H1 (cell line): Measurements from ENCODE around the gene BAZ1B. TPM values are rescaled to one million over a fixed set of nuclear protein-coding genes. Genes with fewer than 3 reads are reported as not detected.

Experiments used
- CTCF ChIA-PET: fragments of 300-600 bp; sonication (Branson Sonifier 250); formaldehyde crosslinking; loops from one replicate; lab custom pipeline; 2021; ENCODE audit not compliant: partially characterized antibody; lab: Charles Lee
- POLR2A ChIA-PET: fragments of 300-600 bp; sonication (Branson Sonifier 250); formaldehyde crosslinking; loops from one replicate; lab custom pipeline; 2021; ENCODE audit warnings: inconsistent platforms; ENCODE audit not compliant: partially characterized antibody; lab: Charles Lee
- DNase-seq, 2 experiments: peaks; one replicate each; pipeline versions ENCODE4 v3.0.0 to v3.0.0-alpha.2; 2010 to 2022; ENCODE audit warnings: low spot score in 2 of 2, low read depth in 1 of 2, mixed read lengths in 1 of 2
- FAIRE-seq: peaks from 2 replicates; lab custom pipeline; 2011; peaks lifted over from hg19 to GRCh38; lab: Jason Lieb, UNC
- H2AFZ ChIP-seq: 2 replicates; pipeline ENCODE4 v1.8.1; 2012; ENCODE audit warnings: low read length, inconsistent platforms
- H2AK5ac ChIP-seq: 2 replicates; pipeline ENCODE4 v1.6.1; 2013; ENCODE audit warnings: low read depth, low read length
- H2BK120ac ChIP-seq: replicated peaks from 2 replicates; pipeline ENCODE3; 2013; ENCODE audit warnings: low read depth, low read length, inconsistent platforms
- H2BK12ac ChIP-seq: 2 replicates; pipeline ENCODE4 v1.6.1; 2013; ENCODE audit warnings: low read depth, low read length
- H2BK15ac ChIP-seq: 2 replicates; pipeline ENCODE4 v1.6.1; 2013; ENCODE audit warnings: low read length
- H2BK20ac ChIP-seq: 2 replicates; pipeline ENCODE4 v1.6.1; 2013; ENCODE audit warnings: low read length
- H2BK5ac ChIP-seq: 2 replicates; pipeline ENCODE4 v1.6.1; 2013; ENCODE audit warnings: low read depth, low read length
- H3K14ac ChIP-seq: 2 replicates; pipeline ENCODE4 v1.6.1; 2013; ENCODE audit warnings: inconsistent platforms; ENCODE audit not compliant: insufficient read length
- H3K18ac ChIP-seq: 2 replicates; pipeline ENCODE4 v1.6.1; 2013; ENCODE audit warnings: low read length; ENCODE audit errors: extremely low read depth
- H3K23ac ChIP-seq: 2 replicates; pipeline ENCODE4 v1.6.1; 2013; ENCODE audit warnings: inconsistent platforms; ENCODE audit not compliant: insufficient read length
- H3K23me2 ChIP-seq: 2 replicates; pipeline ENCODE4 v1.6.1; 2013; ENCODE audit warnings: low read depth, low read length
- H3K27ac ChIP-seq: 2 replicates; pipeline ENCODE4 v1.6.1; 2011; ENCODE audit warnings: low read depth, low read length, inconsistent platforms
- H3K27me3 ChIP-seq, 4 experiments: replicated peaks in 1 of 4; 1 replicate in 1 of 4; 2 replicates in 3 of 4; pipeline versions ENCODE4 v1.6.1 to v1.8.1; 2011 to 2013; ENCODE audit warnings: low read length in 3 of 4, mild to moderate bottlenecking in 3 of 4, inconsistent platforms in 2 of 4, mixed read lengths in 2 of 4, moderate library complexity in 1 of 4; ENCODE audit not compliant: control insufficient read depth in 3 of 4, insufficient read depth in 3 of 4; ENCODE audit errors: extremely low read depth in 1 of 4
- H3K36me3 ChIP-seq, 4 experiments: 2 replicates each; pipeline versions ENCODE4 v1.6.1 to v1.8.1; 2011 to 2013; ENCODE audit warnings: mild to moderate bottlenecking in 4 of 4, low read length in 3 of 4, moderate library complexity in 2 of 4, control low read depth in 1 of 4, inconsistent platforms in 1 of 4; ENCODE audit not compliant: insufficient read depth in 4 of 4, control insufficient read depth in 2 of 4
- H3K4ac ChIP-seq: replicated peaks from 2 replicates; pipeline ENCODE3; 2013; ENCODE audit warnings: low read length, low read depth, mixed read lengths, inconsistent platforms; ENCODE audit not compliant: insufficient read length
- H3K4me1 ChIP-seq, 4 experiments: replicated peaks in 1 of 4; 1 replicate in 1 of 4; 2 replicates in 3 of 4; pipeline versions ENCODE4 v1.6.1 to v1.8.1; 2011 to 2013; ENCODE audit warnings: low read length in 3 of 4, inconsistent platforms in 2 of 4, mixed read lengths in 1 of 4; ENCODE audit not compliant: insufficient read depth in 4 of 4, control insufficient read depth in 3 of 4
- H3K4me2 ChIP-seq, 2 experiments: 2 replicates each; pipeline versions ENCODE4 v1.6.1 to v1.8.1; 2011 to 2013; ENCODE audit warnings: low read depth in 2 of 2, low read length in 2 of 2, control low read depth in 1 of 2, inconsistent platforms in 1 of 2, mild to moderate bottlenecking in 1 of 2; ENCODE audit not compliant: insufficient read depth in 1 of 2
- H3K4me3 ChIP-seq, 4 experiments: fragments of 200-600, 300-600 bp in 1 of 4; sonication (generic), shearing (Covaris generic), sonication (Bioruptor Twin) in 1 of 4; 2 replicates each; pipeline versions ENCODE4 v1.5.1 to v1.8.1; 2011 to 2016; ENCODE audit warnings: low read length in 4 of 4, low read depth in 3 of 4, control low read depth in 2 of 4, inconsistent platforms in 2 of 4, mild to moderate bottlenecking in 2 of 4, mixed read lengths in 1 of 4, moderate library complexity in 1 of 4; ENCODE audit not compliant: insufficient read depth in 2 of 4; ENCODE audit errors: extremely low read depth in 1 of 4
- H3K56ac ChIP-seq: replicated peaks from 2 replicates; pipeline ENCODE3; 2013; ENCODE audit warnings: low read depth, mild to moderate bottlenecking, mixed read lengths, low read length, inconsistent platforms; ENCODE audit not compliant: insufficient read length
- H3K79me1 ChIP-seq: 2 replicates; pipeline ENCODE4 v1.6.1; 2013; ENCODE audit warnings: low read depth, low read length, control low read depth
- H3K79me2 ChIP-seq, 2 experiments: 2 replicates each; pipeline versions ENCODE4 v1.6.1 to v1.8.1; 2012 to 2013; ENCODE audit warnings: low read length in 2 of 2, mild to moderate bottlenecking in 2 of 2, inconsistent platforms in 1 of 2; ENCODE audit not compliant: insufficient read depth in 2 of 2, control insufficient read depth in 1 of 2
- H3K9ac ChIP-seq, 4 experiments: replicated peaks in 1 of 4; 1 replicate in 1 of 4; 2 replicates in 3 of 4; pipeline versions ENCODE4 v1.6.1 to v1.8.1; 2011 to 2013; ENCODE audit warnings: low read depth in 3 of 4, low read length in 3 of 4, control low read depth in 2 of 4, mild to moderate bottlenecking in 2 of 4, moderate library complexity in 2 of 4, inconsistent platforms in 1 of 4; ENCODE audit errors: extremely low read depth in 1 of 4
- H3K9me3 ChIP-seq, 2 experiments: 2 replicates each; pipeline versions ENCODE4 v1.6.1 to v1.8.1; 2012 to 2013; ENCODE audit warnings: mild to moderate bottlenecking in 2 of 2, moderate library complexity in 2 of 2, control low read depth in 1 of 2, inconsistent platforms in 1 of 2, low read depth in 1 of 2, low read length in 1 of 2, mixed read lengths in 1 of 2; ENCODE audit not compliant: insufficient read depth in 2 of 2
- H4K20me1 ChIP-seq, 2 experiments: replicated peaks in 1 of 2; 2 replicates each; pipeline versions ENCODE3 to v1.8.1; 2011 to 2013; ENCODE audit warnings: inconsistent platforms in 2 of 2, low read length in 2 of 2, mild to moderate bottlenecking in 1 of 2; ENCODE audit not compliant: insufficient read depth in 2 of 2, control insufficient read depth in 1 of 2
- H4K5ac ChIP-seq: 2 replicates; pipeline ENCODE4 v1.6.1; 2013; ENCODE audit warnings: low read length, low read depth, mixed read lengths, inconsistent platforms; ENCODE audit not compliant: insufficient read length
- H4K8ac ChIP-seq: 2 replicates; pipeline ENCODE4 v1.8.0; 2013; ENCODE audit warnings: mild to moderate bottlenecking, moderate library complexity, low read length, inconsistent platforms; ENCODE audit not compliant: insufficient read depth; ENCODE audit errors: extremely low read depth
- H4K91ac ChIP-seq: replicated peaks from 2 replicates; pipeline ENCODE3; 2013; ENCODE audit warnings: low read length, mixed read lengths, inconsistent platforms; ENCODE audit not compliant: insufficient read length
- POLR2A ChIP-seq, 2 experiments: IDR thresholded peaks; 1 replicate in 1 of 2; 2 replicates in 1 of 2; pipeline ENCODE4 v1.6.1; 2011; ENCODE audit warnings: low read depth in 2 of 2, low read length in 2 of 2, mild to moderate bottlenecking in 2 of 2; ENCODE audit errors: control extremely low read depth in 1 of 2
- whole genome bisulfite sequencing, 2 experiments: shearing (Covaris generic) in 1 of 2; methylation state at CpG; one replicate each; pipeline versions ENCODE4 v1.1.6 to v1.1.7; 2013 to 2015; ENCODE audit warnings: low lambda C conversion rate in 2 of 2, mixed read lengths in 2 of 2, inconsistent platforms in 1 of 2, low coverage in 1 of 2, missing lambda C conversion rate in 1 of 2; ENCODE audit not compliant: insufficient replicate concordance in 2 of 2, insufficient coverage in 1 of 2, insufficient read length in 1 of 2; ENCODE audit errors: extremely low coverage in 1 of 2, missing lambda C conversion rate in 1 of 2; 5-methylcytosine and 5-hydroxymethylcytosine counted together
- polyA plus RNA-seq, 7 experiments: library from polyadenylated mRNA; depleted of rRNA in 3 of 7; stranded (reverse) in 5 of 7; unstranded in 2 of 7; fragments of >200 nt in 5 of 7; fragments of 200-250 nt in 2 of 7; gene quantifications; 1 replicate in 5 of 7; 2 replicates in 1 of 7; 4 replicates in 1 of 7; pipeline versions ENCODE4 v1.2.1 to v1.2.3, GENCODE V29; 2011 to 2013; ENCODE audit warnings: missing spikeins in 2 of 7, mixed read lengths in 2 of 7
- total RNA-seq: library from RNA; stranded (reverse); fragmentation: NEBNext Ultra II Directional; extraction: Animal tissue kit (Norgen Biotek cat#: 25700); gene quantifications from 2 replicates; pipeline ENCODE4 v1.2.1, GENCODE V29; 2021

BAZ1B gene
- total and polyA plus RNA-seq, 2 of the 8 experiments (the other 6 are each of a cell fraction or from before 2014, with no cell fraction given) = 21.0 to 86.8 TPM

DNA sequence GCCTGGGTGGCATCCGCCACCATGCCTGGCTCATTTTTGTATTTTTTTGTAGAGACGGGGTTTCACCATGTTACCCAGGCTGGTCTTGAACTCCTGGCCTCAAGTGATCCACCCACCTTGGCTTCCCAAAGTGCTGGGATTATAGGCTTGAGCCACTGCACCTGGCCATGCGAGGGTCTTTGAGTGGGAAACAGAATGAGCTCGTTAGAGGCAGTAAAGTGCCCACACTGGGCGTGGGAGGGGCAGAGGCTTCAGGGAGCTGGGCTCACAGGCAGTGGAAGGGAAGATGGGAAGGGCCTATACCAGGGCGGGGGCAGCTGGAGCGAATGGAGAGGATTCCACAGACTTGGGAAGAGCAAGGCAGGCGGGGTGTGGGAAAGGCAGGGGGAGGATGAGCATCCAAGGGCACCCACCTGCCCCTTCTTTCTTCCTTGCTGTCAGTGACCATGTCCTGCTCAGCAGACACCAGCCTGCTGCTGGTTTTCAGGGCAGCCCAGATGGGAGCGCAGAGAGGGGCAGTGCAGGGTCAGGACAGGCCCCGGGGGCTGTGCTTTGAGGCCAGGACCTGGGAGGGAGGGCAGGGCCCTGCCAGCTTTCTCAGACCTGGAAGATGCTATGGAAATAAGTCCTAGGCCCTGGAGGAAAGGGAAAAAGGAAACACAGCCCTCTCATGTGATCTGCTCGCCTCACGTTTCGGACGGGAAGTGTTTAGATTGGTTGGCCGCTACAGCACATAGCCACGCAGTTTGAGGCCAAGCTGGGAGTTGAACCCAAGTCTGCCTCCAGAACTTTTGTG, 84.3 kb downstream of the BAZ1B start:
- FAIRE-seq = no peak
- CTCF ChIA-PET = interaction anchor here (0.8 to 5.1 kb wide), 4 partner anchors 11 to 114 kb away, joined by 3 to 24 read pairs (median 6); no protein-coding TSS in a partner anchor

More for the DNA sequence above, 84.3 kb downstream of the BAZ1B start:
- Histone ChIP-seq H3K36me3 (peaks cover 12 to 34% (median 17%) of the 10 kb centered on the region in 4 experiments; a peak in 7 of 8 replicates), H2BK5ac (no peak overlapping the region), H2BK15ac (no peak overlapping the region), H3K18ac (no peak overlapping the region), H3K9ac (no peak overlapping the region), H2AK5ac (no peak overlapping the region), H2BK20ac (no peak overlapping the region), H3K27me3 (peaks cover 9 to 20% (median 18%) of the 10 kb centered on the region in 4 experiments), H4K91ac (no peak overlapping the region), H4K20me1 (peaks cover 5 to 8% of the 10 kb centered on the region in 2 experiments), H3K79me1 (no peaks in the 10 kb centered on the region), H3K4me3 (no peak overlapping the region), H3K4me1 (peaks cover 0 to 5% (median 2%) of the 10 kb centered on the region in 4 experiments; a peak in 5 of 7 replicates), H3K56ac (no peak overlapping the region), H2BK120ac (no peak overlapping the region), H3K23ac (no peak overlapping the region), H3K27ac (0 out of 2 replicates have a peak overlapping the region, but pooled peaks have one; percentile 9), H3K4ac (no peak overlapping the region), H3K9me3 (peaks cover 0 to 12% of the 10 kb centered on the region in 2 experiments; a peak in 2 of 4 replicates), H4K8ac (peak overlapping the region; percentile 38; the same call in 1 of the 2 replicates), H3K4me2 (no peak overlapping the region), H2AFZ (no peak overlapping the region), H3K23me2 (peaks cover 3% of the 10 kb centered on the region; the same call in 1 of the 2 replicates), H3K79me2 (no peaks in the 10 kb centered on the region), H3K14ac (no peak overlapping the region), H4K5ac (no peak overlapping the region), H2BK12ac (no peak overlapping the region)
- POLR2A ChIA-PET = interaction anchor here (0.8 to 1.8 kb wide), 3 partner anchors 8 to 130 kb away, joined by 3 to 6 read pairs (median 3); partner anchors contain the start of gene NSUN5
- 85% methylated on average over 16 of the region's 16 CpGs; no CpG with 5 or more reads in 1 of the 2 experiments for WGBS, 2 experiments
- DNase-seq = peak in 1 of 2 experiments; percentile 50
- no peak for TF ChIP-seq POLR2A (IDR thresholded peaks at IDR 0.05; ENCODE audit: control extremely low read depth in 1 of 2, low read depth in 2 of 2, low read length in 2 of 2)
